Duodenal mucosa (tissue), 2 donors: ENCODE data around the gene DDT.
"Not testable (repeated sequence)": the region's sequence is repeated elsewhere in the genome, so short reads cannot be mapped to it uniquely, and the experiment has no call there.

Source experiments
- H3K27ac ChIP-seq: one replicate; pipeline ENCODE4 v1.7.0; 2013; ENCODE audit warnings: low read depth, low read length
- H3K27me3 ChIP-seq, 2 donors: one replicate each; pipeline ENCODE4 v1.7.0; 2013; ENCODE audit warnings: low read length in 2 of 2, control low read depth in 1 of 2; ENCODE audit not compliant: insufficient read depth in 2 of 2, control insufficient read depth in 1 of 2
- H3K36me3 ChIP-seq, 2 donors: one replicate each; pipeline ENCODE4 v1.7.0; 2013; ENCODE audit warnings: low read length in 2 of 2, control low read depth in 1 of 2; ENCODE audit not compliant: insufficient read depth in 2 of 2, control insufficient read depth in 1 of 2
- H3K4me1 ChIP-seq, 2 donors: one replicate each; pipeline ENCODE4 v1.7.0; 2013; ENCODE audit warnings: low read length in 2 of 2, control low read depth in 1 of 2; ENCODE audit not compliant: insufficient read depth in 2 of 2, control insufficient read depth in 1 of 2
- H3K4me3 ChIP-seq, 2 donors: one replicate each; pipeline ENCODE4 v1.7.0; 2013; ENCODE audit warnings: low read length in 2 of 2, low read depth in 1 of 2
- H3K9ac ChIP-seq, 2 donors: one replicate each; pipeline ENCODE4 v1.7.0; 2013; ENCODE audit warnings: low read length in 2 of 2, low read depth in 1 of 2
- H3K9me3 ChIP-seq, 2 donors: one replicate each; pipeline ENCODE4 v1.7.0; 2013; ENCODE audit warnings: low read length in 2 of 2, control low read depth in 1 of 2; ENCODE audit not compliant: control insufficient read depth in 1 of 2

The DDT gene

DNA sequence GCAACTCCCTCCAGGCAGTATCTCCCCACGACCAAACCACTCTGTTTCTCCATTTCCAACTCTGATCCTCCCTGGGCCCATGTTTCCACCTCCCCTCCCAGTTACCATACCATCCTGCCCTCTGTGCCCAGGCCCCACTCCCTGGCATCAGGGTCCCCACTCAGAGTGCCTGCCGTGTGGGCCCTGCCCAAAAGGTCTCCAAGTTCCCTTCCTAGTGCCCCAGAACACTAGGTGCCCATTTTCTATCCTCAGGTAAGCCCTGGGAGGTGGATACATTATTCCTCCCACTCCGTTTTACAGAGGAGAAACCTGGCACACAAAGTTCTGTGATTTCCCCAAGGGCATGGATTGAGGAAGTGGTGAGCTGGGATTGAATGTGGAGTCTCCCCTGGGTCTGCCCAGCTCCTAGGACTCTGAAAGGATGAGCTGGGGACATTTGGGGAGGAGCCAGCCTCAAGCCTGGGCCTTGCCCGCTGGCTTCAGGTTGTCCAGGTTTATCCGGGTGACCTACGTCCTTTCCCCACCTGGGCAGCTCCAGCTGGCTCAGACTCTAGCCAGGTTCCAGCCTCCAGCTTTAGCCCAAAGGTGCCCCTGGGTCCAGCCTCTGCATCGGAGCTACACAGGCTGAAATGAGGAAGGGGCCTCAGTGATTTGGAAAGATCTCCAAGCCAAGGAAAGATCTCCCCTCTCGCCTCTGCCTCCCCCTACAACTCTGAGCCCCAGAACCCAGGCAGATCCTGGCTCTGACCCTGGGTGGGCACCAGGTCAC lies 33.2 kb upstream of the DDT start:
- Histone ChIP-seq H3K36me3 (no peaks in the 10 kb centered on the region), H3K27me3 (no peaks in the 10 kb centered on the region), H3K9ac (no peak overlapping the region), H3K27ac (no peak overlapping the region), H3K4me3 (no peak overlapping the region), H3K4me1 (peaks cover 16 to 31% of the 10 kb centered on the region in 2 donors), H3K9me3 (no peaks in the 10 kb centered on the region)

DNA sequence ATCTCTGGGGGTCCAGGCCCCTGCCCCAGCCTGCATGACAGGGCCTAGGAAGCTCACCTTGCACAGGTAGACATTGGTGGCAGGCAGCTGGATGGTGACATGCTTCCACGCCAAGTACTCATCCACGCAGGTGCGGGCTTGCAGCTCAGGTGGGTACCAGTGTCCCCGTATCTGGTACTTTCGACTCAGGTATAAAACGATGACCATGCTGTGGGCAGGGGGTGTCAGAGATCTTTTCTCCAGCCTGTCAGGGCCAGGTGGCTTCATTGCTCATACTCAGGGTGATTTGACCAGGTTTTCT lies 32.6 kb upstream of the DDT start:
- H3K27me3 ChIP-seq, result no peaks in the 10 kb centered on the region
- H3K27ac ChIP-seq, result no peak overlapping the region
- H3K4me1 ChIP-seq, result peaks cover 16 to 25% of the 10 kb centered on the region in 2 donors
- no peaks in the 10 kb centered on the region for H3K36me3 ChIP-seq
- H3K9ac ChIP-seq, result no peak overlapping the region
- no peaks in the 10 kb centered on the region for H3K9me3 ChIP-seq
- H3K4me3 ChIP-seq, result no peak overlapping the region

DNA sequence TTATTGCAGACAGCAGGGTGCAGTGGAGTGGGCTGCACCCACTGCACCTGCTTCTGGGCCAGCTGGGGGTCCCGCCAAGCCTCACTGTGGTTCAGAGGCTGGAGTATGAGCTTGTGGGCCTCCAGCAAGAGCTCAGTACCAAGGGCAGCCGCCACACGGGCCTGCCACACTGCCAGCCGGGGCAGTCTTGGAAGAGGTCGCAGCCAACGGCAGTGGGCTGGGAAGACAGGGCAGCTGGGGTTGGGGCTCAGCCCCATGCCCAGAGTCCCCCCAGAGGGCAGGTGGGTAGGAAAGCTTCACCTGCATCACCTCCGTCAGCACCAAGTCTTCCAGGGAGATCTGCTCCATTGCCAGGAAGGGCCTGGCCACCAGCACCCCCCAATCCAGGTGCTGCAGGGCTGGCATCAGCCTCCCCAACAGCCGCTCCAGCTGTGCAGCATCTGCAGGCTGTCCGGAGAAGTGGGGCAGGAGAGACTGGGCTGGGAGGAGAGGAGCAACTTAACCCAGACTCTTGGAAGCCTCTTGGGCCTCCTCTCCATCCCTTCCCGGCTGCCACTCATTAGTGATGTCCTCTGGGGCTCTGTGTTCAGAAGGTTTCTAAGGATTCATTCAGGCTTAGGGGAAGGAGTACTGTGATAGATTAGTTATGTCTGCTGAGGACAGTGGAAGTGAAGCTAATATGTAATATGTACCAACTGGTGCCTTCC lies 32.1 kb upstream of the DDT start:
- H3K9me3 ChIP-seq, result no peaks in the 10 kb centered on the region
- no peaks in the 10 kb centered on the region for H3K36me3 ChIP-seq
- H3K9ac ChIP-seq, result no peak overlapping the region
- H3K4me1 ChIP-seq, result peaks cover 16 to 22% of the 10 kb centered on the region in 2 donors
- no peak overlapping the region for H3K4me3 ChIP-seq
- no peak overlapping the region for H3K27ac ChIP-seq
- no peaks in the 10 kb centered on the region for H3K27me3 ChIP-seq

DNA sequence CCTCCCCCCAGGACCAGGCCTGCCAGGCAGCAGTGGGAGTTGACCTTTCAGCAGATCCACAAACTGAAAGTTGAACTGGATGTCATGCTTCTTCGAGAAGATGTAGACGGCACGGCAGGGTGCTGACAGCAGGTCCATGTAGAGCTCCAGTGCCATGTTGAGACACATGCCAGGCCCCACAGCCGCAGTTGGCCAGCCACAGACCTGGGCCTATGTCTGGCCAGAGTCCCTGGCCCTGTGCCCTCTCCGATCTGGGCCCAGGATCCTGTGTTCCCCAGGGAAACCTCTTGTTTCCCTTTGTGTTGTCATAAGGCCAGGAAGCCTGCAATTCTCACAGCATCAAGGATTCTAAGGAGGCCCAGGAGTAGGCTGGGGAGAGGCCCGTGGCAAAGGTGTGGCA lies 31.0 kb upstream of the DDT start, which contains the start of gene GSTT4:
Gene GSTT4, minus strand, starts transcription at position 253 of the 400 bp plus-strand sequence. Its CDS starts 97 bp downstream, at position 156.
- Histone ChIP-seq H3K9ac (no peak within 1 kb of the TSS), H3K4me1 (peaks cover 16% of the 10 kb centered on the region in 2 donors), H3K27me3 (no peaks in the 10 kb centered on the region), H3K9me3 (no peaks in the 10 kb centered on the region), H3K27ac (no peak within 1 kb of the TSS), H3K4me3 (no peak within 1 kb of the TSS), H3K36me3 (no peaks in the 10 kb centered on the region)

DNA sequence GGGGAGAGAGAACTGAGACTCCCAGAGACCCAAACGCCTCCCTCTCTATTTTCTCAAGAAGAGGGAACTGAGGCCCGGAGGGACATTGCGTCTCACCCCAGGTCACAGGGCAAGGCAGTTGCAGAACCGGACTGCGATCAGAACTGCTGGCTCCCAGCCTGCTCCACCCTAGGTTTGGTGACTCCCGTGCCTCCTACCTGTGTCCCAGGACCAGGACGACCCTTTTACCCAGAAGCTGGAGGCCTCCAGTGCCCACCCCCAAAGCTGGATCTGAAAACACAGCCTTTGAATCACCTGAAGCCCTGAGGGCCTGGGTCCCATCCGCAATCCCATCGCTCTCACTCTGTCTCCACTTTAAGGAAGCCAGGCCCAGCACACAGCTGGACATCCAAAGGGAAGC lies 29.6 kb upstream of the DDT start:
- H3K4me3 ChIP-seq, result no peak overlapping the region
- peaks cover 5 to 8% of the 10 kb centered on the region in 2 donors for H3K4me1 ChIP-seq
- H3K36me3 ChIP-seq, result no peaks in the 10 kb centered on the region
- no peaks in the 10 kb centered on the region for H3K27me3 ChIP-seq
- no peak overlapping the region for H3K9ac ChIP-seq
- no peaks in the 10 kb centered on the region for H3K9me3 ChIP-seq
- H3K27ac ChIP-seq, result no peak overlapping the region

DNA sequence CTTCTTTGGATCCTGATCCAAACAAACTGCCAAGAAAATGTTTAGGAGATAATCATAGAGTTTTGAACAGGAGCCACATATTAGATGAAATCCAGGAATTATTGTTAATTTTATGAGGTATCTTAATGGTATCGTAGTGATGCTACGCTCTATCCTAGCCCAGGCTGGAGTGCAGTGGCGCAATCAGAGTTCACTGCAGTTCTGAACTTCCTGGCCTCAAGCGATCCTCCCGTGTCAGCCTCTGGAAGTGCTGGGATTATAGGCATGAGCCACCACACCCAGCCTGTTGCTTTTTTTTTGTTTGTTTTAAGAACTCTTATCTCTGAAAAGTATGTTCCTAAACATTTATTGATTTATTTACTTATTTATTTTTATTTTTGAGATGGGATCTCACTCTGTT lies 28.6 kb upstream of the DDT start:
- H3K27me3 ChIP-seq, result no peaks in the 10 kb centered on the region
- H3K4me1 ChIP-seq, result no peaks in the 10 kb centered on the region
- no peaks in the 10 kb centered on the region for H3K36me3 ChIP-seq
- H3K9me3 ChIP-seq, result no peaks in the 10 kb centered on the region
- H3K4me3 ChIP-seq, result no peak overlapping the region
- no peak overlapping the region for H3K27ac ChIP-seq
- H3K9ac ChIP-seq, result no peak overlapping the region

DNA sequence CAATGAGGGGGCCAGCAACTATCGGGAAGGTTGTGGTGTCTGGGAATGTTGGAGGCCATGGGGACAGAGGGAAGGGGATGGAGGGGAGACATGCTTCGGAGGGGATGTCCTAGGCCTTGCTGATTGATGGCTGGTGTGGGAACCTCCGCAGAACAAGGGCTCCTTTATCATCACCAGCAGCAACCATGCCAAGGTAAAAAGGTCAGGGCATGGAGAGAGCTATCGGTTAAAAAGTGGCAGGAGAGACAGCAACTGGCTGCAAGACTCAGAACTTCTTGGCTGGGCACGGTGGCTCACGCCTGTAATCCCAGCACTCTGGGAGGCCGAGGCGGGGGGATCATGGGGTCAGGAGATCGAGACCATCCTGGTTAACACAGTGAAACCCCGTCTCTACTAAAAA lies 28.0 kb upstream of the DDT start:
- no peak overlapping the region for H3K9ac ChIP-seq
- H3K9me3 ChIP-seq, result no peaks in the 10 kb centered on the region
- no peaks in the 10 kb centered on the region for H3K36me3 ChIP-seq
- no peak overlapping the region for H3K27ac ChIP-seq
- H3K27me3 ChIP-seq, result no peaks in the 10 kb centered on the region
- no peak overlapping the region for H3K4me3 ChIP-seq
- H3K4me1 ChIP-seq, result no peaks in the 10 kb centered on the region

DNA sequence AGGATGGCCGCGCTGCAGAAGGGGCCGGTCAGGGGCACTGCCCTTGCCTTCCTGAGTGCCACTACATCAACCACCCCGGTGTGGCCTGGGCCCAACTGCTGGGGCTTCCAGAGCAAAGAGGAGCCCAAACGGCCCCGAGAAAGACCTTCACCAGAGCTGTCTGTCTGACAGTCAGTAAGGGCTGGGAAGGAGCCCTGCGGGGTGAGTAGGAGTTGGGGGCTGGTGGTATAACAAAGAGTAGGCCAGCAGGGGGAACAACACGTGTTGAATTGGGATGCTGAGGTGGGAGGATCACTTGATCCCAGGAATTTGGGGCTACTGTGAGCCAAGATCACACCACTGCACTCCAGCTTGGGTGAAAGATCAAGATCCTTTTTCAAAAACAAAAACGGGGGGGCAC lies 27.1 kb upstream of the DDT start:
- H3K27me3 ChIP-seq, result no peaks in the 10 kb centered on the region
- no peak overlapping the region for H3K27ac ChIP-seq
- H3K9ac ChIP-seq, result no peak overlapping the region
- no peak overlapping the region for H3K4me3 ChIP-seq
- no peaks in the 10 kb centered on the region for H3K9me3 ChIP-seq
- no peaks in the 10 kb centered on the region for H3K36me3 ChIP-seq
- no peaks in the 10 kb centered on the region for H3K4me1 ChIP-seq

DNA sequence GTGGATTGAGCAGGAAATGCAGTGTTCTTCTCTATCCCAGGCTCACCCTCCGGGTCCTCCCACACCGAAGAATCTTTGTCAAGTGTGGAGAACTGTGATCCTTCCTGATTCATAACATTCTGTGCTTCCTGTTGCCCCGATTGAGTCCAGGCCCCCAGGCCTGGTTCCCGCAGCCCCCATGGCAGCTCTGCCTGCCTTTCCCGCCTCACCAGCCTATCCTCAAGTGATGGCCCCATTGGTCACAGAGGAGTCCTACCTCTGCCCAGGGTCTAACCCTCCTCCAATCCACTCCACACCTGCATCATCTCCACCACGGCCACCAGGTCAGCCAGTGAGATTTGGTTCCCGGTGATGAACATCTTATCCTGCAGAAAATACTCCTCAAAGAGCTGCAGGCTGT lies 25.5 kb upstream of the DDT start:
- H3K27ac ChIP-seq, H3K4me3 ChIP-seq, H3K27me3 ChIP-seq, H3K4me1 ChIP-seq, H3K36me3 ChIP-seq, H3K9ac ChIP-seq, H3K9me3 ChIP-seq: not testable (repeated sequence)

DNA sequence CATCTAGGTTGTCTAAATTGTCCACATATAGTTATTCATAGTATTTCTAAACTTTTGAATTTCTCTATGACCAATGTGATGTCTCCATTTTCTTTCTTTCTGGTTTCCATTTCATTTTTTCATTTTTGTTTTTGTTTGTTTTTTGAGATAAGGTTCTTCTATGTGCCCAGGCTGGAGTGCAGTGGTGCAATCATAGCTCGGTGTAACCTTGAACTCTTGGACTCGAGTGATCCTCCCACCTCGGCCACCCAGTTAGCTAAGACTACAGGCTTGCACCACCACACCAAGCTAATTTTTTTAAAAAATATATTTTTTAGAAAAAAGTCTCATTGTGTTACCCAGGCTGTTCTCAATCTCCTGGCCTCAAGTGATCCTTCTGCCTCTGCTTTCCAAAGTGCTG lies 22.9 kb upstream of the DDT start:
- Histone ChIP-seq H3K9me3 (no peaks in the 10 kb centered on the region), H3K9ac (no peak overlapping the region), H3K27me3 (no peaks in the 10 kb centered on the region), H3K36me3 (no peaks in the 10 kb centered on the region), H3K27ac (no peak overlapping the region), H3K4me1 (no peaks in the 10 kb centered on the region), H3K4me3 (no peak overlapping the region)
